OCI-LY1 (cell line): Measurements from ENCODE around the gene BTBD9.

Experiments used
- EZH2 ChIP-seq: fragments of 200-600 bp; sonication (generic), shearing (Covaris generic); IDR thresholded peaks from 2 replicates; pipeline ENCODE4 v1.8.0; 2017; ENCODE audit warnings: borderline replicate concordance, mixed run types, mild to moderate bottlenecking, antibody characterized with exemption, low read length, moderate library complexity, mixed read lengths
- TF ChIP-seq, protein P1 (sequence below): fragments of 200-600 bp; sonication (generic), shearing (Covaris generic); IDR thresholded peaks from 2 replicates; pipeline ENCODE4 v1.5.1; 2017; ENCODE audit warnings: mild to moderate bottlenecking, antibody characterized with exemption, low read length, moderate library complexity, mixed read lengths

DNA sequence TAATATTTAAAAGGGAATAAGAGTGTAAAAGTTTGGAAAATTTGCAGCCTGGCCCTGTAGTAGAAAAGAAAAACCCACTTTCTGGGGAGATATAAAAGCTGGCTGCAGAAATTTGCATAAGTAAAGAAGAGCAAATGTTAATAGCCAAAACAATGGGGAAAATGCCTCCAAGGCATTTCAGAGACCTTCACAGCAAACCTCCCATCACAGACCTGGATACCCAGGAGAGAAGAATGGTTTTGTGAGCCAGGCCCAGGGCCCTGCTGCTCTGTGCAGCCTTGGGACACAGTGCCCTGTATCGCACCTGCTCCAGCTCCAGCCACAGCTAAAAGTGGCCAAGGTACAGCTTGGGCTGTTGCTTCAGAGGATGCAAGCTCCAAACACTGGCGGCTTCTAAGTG lies 113.8 kb downstream of the BTBD9 start:
- TF ChIP-seq, protein P1, sequence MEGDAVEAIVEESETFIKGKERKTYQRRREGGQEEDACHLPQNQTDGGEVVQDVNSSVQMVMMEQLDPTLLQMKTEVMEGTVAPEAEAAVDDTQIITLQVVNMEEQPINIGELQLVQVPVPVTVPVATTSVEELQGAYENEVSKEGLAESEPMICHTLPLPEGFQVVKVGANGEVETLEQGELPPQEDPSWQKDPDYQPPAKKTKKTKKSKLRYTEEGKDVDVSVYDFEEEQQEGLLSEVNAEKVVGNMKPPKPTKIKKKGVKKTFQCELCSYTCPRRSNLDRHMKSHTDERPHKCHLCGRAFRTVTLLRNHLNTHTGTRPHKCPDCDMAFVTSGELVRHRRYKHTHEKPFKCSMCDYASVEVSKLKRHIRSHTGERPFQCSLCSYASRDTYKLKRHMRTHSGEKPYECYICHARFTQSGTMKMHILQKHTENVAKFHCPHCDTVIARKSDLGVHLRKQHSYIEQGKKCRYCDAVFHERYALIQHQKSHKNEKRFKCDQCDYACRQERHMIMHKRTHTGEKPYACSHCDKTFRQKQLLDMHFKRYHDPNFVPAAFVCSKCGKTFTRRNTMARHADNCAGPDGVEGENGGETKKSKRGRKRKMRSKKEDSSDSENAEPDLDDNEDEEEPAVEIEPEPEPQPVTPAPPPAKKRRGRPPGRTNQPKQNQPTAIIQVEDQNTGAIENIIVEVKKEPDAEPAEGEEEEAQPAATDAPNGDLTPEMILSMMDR = no peak
- TF ChIP-seq EZH2 = no peak
